HG03066 (cell line): Measurements from ENCODE around the gene GORASP2.

Experiments used
- ATAC-seq: cut with Tn5 transposase; IDR thresholded peaks from one replicate; pipeline ENCODE4 v1.9.1; 2021; ENCODE audit warnings: low read depth; ENCODE audit not compliant: unreplicated experiment

GORASP2 gene

DNA sequence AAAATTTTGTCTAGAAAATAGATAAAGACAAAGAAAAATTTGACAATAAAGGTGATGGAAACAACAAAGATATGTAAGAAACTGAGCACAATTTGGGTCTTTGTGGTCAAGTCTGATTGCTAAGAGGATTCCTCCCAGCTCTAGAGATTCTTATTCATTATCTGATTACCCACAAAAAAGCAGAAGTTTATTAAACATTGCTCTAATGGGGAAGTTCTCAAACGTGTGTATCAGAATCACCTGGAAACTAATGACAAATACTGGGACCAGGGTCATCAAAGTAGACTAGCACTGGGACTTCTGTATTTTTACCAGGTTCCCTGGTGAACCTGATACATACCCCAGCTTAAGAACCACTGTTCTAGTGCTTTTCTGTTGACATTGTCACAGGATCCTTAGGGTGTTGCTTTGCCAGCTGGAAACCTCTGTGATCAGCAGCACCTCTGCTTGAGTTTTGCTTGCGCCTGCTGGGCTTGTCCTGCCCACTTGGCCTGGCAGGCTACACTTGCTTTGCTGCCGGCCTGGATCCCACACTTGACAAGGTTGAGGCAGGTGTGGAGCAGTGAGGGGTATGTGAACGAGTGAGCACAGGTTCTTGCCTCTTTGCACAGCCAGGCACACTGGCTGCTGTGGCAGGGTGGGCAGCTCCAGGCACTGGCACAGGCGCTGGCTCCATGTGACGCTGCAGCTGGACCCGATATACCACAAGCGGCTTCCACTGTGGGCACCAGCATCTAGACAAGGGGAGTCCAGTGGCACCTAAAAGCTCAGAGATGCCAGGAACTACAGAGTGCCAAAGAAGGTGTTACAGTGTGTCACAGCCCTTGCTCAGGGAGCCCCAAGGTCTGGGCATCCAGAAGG is 6.2 kb upstream of the GORASP2 start:
- ATAC-seq = no peak

DNA sequence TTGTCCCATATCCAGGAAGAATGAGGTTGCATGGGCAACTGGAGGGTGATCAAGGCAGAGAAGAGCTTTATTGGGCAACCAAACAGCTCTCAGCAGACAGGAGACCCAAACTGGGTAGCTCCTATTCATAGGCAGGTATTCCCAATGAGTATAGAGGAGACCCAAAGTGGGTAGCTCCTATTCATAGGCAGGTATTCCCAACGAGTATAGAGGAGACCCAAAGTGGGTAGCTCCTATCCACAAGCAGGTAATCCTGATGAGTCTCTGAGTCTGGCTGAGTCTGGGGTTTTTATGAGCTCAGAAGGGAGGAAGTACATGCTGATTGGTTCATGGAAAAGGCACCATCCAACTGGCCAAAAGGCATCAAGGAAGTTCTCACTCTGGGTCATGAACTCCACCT is 5.3 kb upstream of the GORASP2 start:
- no peak for ATAC-seq

DNA sequence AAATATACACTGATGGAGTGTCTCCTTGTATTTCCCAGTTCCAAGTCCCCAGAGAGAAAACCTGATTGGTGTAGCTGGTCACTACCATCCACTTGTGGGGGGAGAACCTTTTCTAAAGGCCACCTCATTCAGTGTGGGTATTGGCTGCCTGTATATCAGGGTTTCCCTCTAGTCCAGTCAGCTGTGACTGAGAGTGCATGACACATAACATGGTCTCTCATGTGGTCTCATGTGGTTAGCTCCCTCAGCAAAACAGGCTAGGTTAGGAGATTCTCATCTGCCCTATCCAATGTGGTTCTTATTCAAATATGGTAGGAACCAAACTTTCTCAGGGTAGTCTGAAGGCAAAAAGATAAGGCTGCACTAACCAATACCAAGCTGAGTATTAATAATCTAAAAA is 4.1 kb upstream of the GORASP2 start:
- no peak for ATAC-seq

DNA sequence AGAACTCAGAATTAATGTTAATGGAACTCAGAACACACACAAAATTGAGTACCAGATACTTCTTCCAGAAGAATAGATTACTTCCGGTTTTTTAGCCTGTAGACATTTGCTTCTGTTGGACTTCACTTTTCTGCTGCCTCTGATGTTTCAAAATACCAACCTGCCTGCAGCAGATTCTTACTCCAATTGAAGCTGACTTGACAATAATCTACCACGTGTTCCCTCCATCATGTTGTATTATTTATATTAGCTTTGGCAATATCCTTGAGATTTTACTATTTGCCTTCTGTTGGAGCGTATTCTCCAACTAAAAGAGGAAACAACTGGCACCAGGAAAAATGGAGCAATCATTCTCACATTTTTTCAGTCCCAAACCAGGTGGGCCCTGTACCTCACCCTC is 3.1 kb upstream of the GORASP2 start:
- no peak for ATAC-seq

DNA sequence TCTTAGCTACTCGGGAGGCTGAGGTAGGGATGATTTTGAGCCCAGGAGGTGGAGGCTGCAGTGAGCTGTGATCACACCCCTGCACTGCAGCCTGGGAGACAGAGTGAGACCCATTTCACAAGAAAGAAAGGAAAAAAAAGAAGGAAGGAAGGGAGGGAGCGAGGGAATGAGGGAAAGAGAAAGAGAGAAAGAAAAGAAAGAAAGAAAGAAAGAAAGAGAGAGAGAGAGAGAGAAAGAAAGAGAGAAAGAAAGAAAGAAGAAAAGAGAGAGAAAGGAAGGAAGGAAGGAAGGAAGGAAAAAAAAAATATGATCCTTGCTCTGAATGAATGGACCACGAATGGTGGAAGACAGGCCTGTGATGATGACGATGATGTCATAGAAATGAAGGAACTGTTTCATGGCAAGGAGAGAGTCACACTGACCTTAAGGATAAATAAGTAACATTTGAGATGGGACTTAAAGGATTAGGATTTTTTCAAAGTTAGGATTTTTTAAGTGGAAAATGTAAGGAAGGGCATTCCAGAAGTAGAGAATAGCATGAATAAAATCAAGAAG is 2.2 kb upstream of the GORASP2 start:
- no peak for ATAC-seq

DNA sequence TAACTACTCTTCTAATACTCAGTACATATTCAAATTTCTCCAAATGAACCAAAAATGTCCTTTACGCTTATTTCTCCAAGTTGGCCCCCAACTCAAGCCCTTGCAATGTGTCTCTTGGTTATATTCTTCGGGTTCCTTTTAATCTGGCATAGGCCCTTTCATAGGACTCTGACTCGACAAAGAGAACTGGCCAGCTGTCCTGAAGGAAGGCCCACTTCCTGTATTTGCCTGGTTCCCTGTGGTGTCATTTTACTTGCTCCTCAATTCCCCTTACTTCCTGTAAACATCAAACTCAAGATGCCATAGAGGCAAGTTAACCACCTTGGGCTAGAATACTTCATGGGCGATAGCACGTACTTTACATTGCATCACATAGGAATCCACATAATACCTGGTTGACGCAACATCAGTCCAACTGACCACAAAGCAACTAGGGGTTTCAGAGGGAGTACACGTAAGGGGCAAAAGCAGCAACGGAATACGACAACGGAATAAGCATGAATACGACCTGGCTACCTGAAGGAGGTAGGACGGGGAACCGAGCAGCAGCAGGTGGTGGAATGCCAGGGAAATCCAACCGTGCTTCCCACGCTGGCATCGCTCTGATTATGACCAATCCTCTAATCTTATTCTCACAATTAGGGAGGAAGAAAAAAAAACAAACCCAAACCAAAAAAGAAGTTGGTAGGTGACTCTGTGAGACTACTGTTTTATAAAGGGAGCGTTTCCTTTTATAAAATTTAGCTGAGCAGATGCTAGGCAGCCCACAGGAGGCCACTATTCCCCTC is 823 bp upstream of the GORASP2 start:
- no peak for ATAC-seq

DNA sequence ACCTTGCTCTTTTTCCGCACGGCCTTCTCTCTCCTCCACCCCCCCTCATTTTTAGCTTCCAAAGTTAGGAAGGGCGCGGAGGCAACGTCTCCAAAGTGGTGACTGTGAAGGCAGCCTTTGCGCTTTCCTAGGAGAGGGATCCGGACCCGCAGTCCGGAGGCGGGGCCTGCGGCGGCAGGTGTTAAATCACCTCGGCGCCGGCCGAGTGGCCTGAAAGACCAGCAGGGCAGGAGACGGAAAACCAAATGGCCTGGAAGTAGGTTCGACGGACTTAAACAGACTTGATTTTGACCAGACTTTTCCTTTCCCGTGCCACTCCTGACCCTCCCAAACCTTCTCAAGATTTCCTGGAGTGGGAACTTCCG is 615 bp downstream of the GORASP2 start:
- ATAC-seq = no peak

DNA sequence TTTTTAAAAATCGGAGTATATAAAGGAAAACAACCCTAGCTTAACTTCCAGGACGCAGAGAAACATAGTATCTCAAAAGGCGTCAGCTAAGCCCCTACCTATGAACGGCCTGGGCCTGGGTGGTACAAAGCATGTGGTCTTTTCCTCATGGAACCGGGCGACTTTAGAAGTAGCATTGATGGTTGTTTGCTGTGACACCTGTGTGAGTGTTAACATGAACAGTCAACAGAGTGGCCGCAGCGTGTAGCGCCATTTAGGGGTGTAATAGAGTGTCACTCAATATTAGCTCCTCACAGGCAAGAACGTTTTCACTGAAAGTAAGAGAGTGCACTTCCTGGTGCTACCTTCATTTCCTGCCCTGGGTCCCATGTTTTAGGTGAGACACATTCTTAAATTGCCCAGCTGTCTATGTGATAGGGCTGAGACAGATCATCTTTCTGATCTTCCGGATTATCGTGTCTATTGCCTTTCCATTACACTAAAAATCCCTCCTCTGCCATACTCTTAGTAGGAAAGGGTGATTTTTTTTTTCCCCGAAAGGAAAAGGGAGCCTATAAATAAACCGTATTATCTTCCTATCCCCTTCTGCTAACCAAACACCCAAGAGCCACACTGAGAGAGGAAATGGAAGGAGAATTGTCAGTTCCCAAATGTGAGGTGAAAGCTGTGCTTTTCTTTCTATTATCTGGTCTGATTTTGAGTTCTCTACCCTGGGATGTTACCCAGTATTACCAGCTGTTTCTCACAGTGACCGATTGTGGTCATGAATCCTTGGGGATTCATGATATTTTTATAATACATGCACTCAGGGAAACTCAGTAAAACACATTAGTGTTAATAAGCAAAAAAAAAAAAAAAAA is 1.3 kb downstream of the GORASP2 start:
- peak; percentile 24 for ATAC-seq

DNA sequence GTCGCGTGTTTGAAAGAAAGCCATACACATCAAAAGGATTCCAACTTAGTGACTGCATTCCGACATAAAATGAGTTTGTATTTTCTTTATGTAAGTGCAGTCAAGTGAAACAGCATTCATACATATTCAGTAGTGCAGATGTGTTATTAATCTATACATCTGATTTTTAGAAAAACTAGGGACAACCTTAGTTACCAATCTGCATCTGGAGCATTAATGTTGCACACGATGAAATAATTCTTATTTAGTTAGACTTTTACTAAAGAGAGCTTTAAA is 1.9 kb downstream of the GORASP2 start:
- ATAC-seq = no peak

DNA sequence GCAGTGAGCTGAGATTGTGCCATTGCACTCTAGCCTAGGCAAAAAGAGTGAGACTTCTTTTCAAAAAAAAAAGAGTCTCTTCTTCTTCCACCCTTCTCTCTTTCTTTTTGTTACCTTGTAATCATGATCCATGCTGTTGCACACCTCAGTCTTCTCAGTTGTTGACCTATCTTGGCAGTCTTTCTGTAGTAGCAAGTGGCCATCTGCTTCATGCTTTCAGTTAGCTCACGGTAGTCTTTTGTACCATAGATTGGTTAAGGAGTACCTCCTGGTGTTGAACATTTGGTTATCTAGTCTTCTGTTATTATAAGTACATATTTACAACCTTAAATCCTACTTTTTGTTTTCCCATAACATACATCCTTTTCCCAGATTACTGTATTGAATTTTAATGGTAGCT is 3.1 kb downstream of the GORASP2 start:
- ATAC-seq = no peak

DNA sequence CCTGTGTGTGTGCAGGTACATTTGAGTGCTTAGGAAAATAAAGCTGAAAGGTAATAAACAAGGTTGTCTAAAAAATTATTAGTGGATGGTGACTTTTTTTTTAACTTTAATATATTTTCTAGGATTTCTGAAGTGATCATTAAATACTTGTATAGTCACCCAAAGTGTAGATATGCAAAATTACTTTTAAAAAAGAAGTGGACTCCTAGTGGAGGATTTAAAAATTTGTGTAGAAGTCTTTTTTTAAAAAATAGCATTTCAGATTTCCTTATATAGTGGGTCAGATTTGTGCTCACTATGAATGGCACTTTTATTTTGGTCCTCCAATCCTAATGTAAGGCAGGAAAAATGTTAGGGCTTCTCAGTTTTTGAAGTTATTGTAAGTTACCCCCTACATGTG is 3.9 kb downstream of the GORASP2 start:
- no peak for ATAC-seq

DNA sequence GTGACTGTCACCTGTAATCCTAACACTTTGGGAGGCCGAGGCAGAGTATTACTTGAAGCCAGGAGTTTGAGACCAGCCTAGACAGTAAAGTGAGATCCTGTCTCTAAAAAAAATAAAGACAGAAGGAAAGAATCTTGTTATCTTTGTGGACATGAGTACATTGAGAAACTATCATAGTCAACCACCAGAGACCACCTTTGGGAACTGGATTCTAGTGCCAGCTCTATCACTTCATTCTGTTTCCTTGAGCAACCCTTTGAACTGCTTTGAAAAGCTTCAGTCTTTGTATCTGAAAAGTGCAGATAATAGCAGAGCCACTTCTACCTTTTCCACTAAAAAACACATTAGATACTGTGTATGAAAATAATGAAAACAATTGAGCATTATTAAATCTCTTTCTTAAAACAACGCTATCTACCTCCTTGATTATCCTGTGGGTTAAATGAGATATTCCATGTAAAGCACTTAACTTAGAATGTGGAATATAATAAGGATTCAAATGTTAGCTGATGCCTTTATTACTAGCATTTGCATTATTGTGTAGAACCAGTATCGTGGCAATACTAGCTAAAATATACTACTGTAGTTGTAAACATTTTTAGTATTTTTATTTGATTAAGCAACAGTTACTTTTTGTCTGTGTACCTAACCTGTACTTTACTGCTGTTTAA is 8.8 kb downstream of the GORASP2 start:
- ATAC-seq = no peak

DNA sequence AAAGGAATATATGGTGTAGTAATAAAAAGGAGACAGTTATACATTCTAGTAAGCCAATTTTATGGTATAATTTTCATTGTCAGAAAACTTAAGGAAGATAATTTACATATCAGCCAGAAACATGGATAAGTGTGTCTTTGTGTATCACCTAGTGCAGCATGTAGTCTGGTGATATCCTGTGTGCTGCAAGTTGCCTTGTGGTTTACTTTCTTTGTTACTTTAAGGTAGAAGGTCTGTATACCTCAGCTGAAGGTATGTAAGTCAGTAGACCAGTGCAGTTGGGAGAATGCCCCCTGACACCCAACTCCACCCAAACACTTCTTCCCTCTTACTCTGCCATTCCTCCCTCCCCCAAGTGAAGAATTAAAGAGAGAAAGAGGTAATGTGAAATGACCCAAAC is 11.0 kb downstream of the GORASP2 start:
- no peak for ATAC-seq

DNA sequence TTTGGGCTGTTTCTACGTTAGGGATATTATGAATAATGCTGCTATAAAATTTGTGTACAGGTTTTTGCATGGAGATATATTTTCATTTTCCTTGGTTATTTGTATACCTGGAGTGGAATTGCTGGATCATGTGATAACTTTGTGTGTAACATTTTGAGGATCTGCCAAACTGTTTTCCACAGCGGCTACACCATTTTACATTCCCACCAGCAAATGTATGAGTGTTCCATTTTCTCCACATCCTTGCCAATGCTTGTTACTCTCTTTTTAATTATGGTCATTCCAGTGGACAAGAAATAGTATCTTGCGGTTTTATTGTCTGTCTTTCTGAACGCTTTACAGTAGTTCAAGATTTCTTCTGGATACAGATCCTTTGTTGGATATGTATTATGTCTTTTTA is 13.6 kb downstream of the GORASP2 start:
- ATAC-seq = no peak

DNA sequence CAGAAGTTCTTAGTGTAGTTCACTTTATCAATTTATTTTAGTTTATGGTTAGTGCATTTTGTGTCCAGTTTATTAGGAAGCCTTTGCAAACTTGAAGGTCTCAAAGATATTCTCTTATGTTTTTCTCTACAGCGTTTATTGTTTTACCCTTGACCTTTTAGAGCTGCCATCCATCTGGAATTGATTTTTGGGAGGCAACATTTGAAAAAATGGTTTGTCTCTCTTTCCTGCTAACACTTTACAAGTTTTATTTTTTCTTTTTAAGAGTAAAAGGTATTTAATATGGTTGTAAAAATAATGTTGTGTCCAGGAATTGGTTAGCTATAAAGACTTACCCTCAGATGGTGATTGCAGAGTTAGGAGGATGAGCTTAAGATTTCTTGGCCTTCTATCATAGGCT is 14.0 kb downstream of the GORASP2 start:
- ATAC-seq = no peak

DNA sequence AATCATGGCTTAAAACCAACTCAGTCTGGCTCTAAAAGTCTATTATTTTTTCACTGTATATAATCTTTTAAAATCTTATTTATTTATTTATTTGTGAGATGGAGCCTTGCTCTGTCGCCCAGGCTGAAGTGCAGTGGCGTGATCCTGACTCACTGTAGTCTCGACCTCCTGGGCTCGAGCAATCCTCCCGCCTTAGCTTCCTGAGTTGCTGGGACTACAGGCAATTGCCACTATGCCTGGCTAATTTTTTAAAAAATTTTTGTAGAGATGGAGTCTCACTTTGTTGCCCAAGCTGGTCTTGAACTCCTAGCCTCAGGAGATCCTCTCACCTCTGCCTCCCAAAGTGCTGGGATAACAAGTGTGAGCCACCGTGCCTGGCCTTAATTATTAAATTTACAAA is 14.5 kb downstream of the GORASP2 start:
- ATAC-seq = no peak

DNA sequence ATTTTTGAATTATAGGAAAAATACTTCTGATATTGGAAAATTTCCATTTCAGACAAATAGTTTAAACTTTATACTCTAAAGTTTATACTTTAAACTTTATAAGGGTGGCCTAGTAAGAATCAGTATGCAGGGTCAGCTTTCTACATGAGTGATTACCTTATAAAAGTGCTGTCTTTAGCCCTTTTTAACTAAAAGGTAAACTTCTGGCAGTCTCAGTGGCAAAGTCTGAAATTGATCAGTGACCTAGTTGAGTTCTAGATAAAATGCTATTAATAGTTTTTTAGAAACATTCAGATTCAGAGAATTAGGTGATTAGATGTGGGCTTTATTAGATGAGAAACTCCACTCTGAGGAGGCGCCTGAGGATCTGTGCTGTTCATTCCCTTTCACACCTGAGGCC is 15.5 kb downstream of the GORASP2 start:
- no peak for ATAC-seq

DNA sequence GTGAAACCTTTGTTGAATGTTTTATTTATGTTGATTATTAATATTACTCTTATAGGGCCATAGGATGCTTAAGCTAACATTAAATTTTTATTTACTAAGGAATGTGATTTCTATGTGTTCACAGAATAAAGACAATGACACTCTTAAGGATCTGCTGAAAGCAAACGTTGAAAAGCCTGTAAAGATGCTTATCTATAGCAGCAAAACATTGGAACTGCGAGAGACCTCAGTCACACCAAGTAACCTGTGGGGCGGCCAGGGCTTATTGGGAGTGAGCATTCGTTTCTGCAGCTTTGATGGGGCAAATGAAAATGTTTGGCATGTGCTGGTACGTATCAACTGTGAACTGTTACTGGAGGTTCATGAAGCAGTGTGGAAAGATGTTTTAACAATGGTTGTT is 20.4 kb downstream of the GORASP2 start:
- no peak for ATAC-seq

DNA sequence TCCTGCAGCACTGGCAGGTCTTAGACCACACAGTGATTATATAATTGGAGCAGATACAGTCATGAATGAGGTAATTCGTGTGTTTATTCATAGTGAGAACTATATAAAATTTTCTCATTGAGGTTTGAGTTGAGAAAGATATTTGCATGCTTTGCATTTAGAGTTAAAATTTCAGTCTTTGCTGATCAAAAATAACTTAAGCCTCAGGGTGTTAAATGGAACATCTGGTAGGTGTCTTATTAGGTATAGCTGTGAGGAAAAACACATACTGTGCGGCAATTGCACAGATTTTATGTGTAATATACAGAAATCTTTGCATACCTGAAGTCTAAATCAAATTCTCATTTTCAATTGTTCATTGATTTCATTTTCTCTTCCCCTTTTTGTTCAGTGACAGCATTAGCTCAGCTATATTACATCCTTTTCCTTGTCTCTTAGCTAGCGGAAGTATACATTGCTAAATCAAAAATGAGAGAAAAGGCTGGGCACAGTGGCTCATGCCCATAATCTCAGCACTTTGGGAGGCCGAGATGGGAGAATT is 21.2 kb downstream of the GORASP2 start:
- peak; percentile 81 for ATAC-seq

DNA sequence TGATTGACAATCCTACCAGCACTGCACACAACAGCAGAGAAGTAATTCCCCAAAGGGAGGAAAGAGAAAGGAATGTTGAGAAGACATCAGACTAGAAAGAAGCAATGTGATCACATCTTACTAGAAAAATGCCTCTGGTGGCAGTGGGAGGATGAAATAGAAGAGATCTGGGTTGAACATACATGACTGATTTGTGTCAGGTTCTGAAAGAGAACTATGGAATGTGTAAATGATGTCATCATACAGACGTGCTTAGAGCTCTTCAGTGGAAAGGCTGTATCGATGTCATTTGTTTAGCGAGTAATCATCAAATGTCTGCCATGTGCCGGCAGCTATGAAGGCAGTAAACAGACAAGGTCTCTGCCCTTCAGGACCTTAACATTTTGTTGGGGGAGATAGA is 24.9 kb downstream of the GORASP2 start:
- ATAC-seq = no peak
